M059J (cell line): ENCODE data around the gene E2F3. TPM values are rescaled to one million over a fixed set of nuclear protein-coding genes. Genes with fewer than 3 reads are reported as not detected.
A peak's percentile ranks its signal among the peaks of the same experiment; 100 is the strongest.
"Not testable (repeated sequence)": the region's sequence is repeated elsewhere in the genome, so short reads cannot be mapped to it uniquely, and the experiment has no call there.

Source experiments
- DNase-seq: peaks from one replicate; pipeline ENCODE4 v3.0.0-alpha.2; 2012; ENCODE audit warnings: low read depth
- total RNA-seq: library from RNA; depleted of rRNA; stranded (reverse); fragments of >200 nt; shearing (Covaris generic); gene quantifications from 2 replicates; pipeline ENCODE4 v1.2.3, GENCODE V29; 2014

The E2F3 gene
- total RNA-seq, 1 experiment from 2014 or later, result 15.8 TPM

GRCh38 chr6:20467437-20467836 lies 65.8 kb downstream of the E2F3 start:
- no peak for DNase-seq

GRCh38 chr6:20468209-20468608 lies 66.5 kb downstream of the E2F3 start:
- no peak for DNase-seq

GRCh38 chr6:20472748-20473147 lies 71.1 kb downstream of the E2F3 start:
- no peak for DNase-seq

- no peak for DNase-seq
These were observed 71.8 kb downstream of the E2F3 start for GRCh38 chr6:20473518-20473917.

- DNase-seq, result no peak
These were observed 73.3 kb downstream of the E2F3 start for GRCh38 chr6:20474874-20475542.

GRCh38 chr6:20476501-20477043 lies 74.9 kb downstream of the E2F3 start:
- no peak for DNase-seq

GRCh38 chr6:20477485-20477884 lies 75.8 kb downstream of the E2F3 start:
- DNase-seq, result no peak

GRCh38 chr6:20479060-20479459 lies 77.4 kb downstream of the E2F3 start:
- no peak for DNase-seq

GRCh38 chr6:20479526-20479925 lies 77.8 kb downstream of the E2F3 start:
- no peak for DNase-seq

- DNase-seq, result no peak
These were observed 79.6 kb downstream of the E2F3 start for GRCh38 chr6:20481281-20481680.

- no peak for DNase-seq
These were observed 82.3 kb downstream of the E2F3 start for GRCh38 chr6:20483887-20484497.

- DNase-seq, result no peak
These were observed 85.0 kb downstream of the E2F3 start for GRCh38 chr6:20486641-20487040.

GRCh38 chr6:20487669-20488375 lies 86.1 kb downstream of the E2F3 start:
- peak; percentile 50 for DNase-seq

- DNase-seq, result no peak
These were observed 88.9 kb downstream of the E2F3 start for GRCh38 chr6:20490591-20490990.

GRCh38 chr6:20492099-20492498 lies 90.4 kb downstream of the E2F3 start:
- DNase-seq, result no peak

- DNase-seq, result peak; percentile 83
These were observed 95.7 kb downstream of the E2F3 start for GRCh38 chr6:20497216-20498040.

- no peak for DNase-seq
These were observed 96.3 kb downstream of the E2F3 start for GRCh38 chr6:20498041-20498385.

- DNase-seq, result no peak
These were observed 107.5 kb downstream of the E2F3 start for GRCh38 chr6:20509212-20509611.

- no peak for DNase-seq
These were observed 110.2 kb downstream of the E2F3 start for GRCh38 chr6:20511852-20512251.

GRCh38 chr6:20525208-20525607 lies 123.5 kb downstream of the E2F3 start:
- DNase-seq, result not testable (repeated sequence)

- peak; percentile 73 for DNase-seq
These were observed 127.4 kb downstream of the E2F3 start for GRCh38 chr6:20529086-20529448.

GRCh38 chr6:20532881-20533280 lies 131.2 kb downstream of the E2F3 start:
- no peak for DNase-seq
